Central memory CD8-positive, alpha-beta T cell (primary cell): Measurements from ENCODE around the gene TMUB1.
"Not testable (repeated sequence)": the region's sequence is repeated elsewhere in the genome, so short reads cannot be mapped to it uniquely, and the experiment has no call there.

Experiments
- ATAC-seq: fragments of 150-1000 bp; cut with Tn5 transposase; replicated peaks from 2 replicates; pipeline ENCODE4 v1.10.0; 2022; ENCODE audit warnings: mild to moderate bottlenecking, moderate FRiP score, moderate number of reproducible peaks; ENCODE audit not compliant: poor library complexity, severe bottlenecking; ENCODE audit errors: extremely low read depth
- DNase-seq, 2 donors: peaks; one replicate each; pipeline ENCODE4 v3.0.0; 2021; ENCODE audit warnings: low spot score in 2 of 2
- H3K27ac Mint-ChIP-seq: one replicate; pipeline ENCODE4 v1.8.0; 2022; ENCODE audit warnings: low read depth, mild to moderate bottlenecking, moderate library complexity, mixed read lengths
- H3K27me3 Mint-ChIP-seq: one replicate; pipeline ENCODE4 v1.8.0; 2022; ENCODE audit warnings: mixed read lengths
- H3K36me3 Mint-ChIP-seq: one replicate; pipeline ENCODE4 v1.8.0; 2022; ENCODE audit warnings: mild to moderate bottlenecking, moderate library complexity, mixed read lengths; ENCODE audit not compliant: insufficient read depth
- H3K4me1 Mint-ChIP-seq: one replicate; pipeline ENCODE4 v1.8.0; 2022; ENCODE audit warnings: mixed read lengths
- H3K4me3 Mint-ChIP-seq: one replicate; pipeline ENCODE4 v1.8.0; 2022; ENCODE audit warnings: mild to moderate bottlenecking, moderate library complexity, mixed read lengths
- H3K9me3 Mint-ChIP-seq: one replicate; pipeline ENCODE4 v1.8.0; 2022; ENCODE audit warnings: mixed read lengths

The TMUB1 gene

GRCh38 chr7:151053096-151053495, 30.2 kb downstream of the TMUB1 start:
- Mint-ChIP-seq H3K27ac (no peak overlapping the region), H3K9me3 (no peaks in the 10 kb centered on the region), H3K4me1 (peaks cover 15% of the 10 kb centered on the region), H3K4me3 (no peak overlapping the region), H3K27me3 (peaks cover 16% of the 10 kb centered on the region), H3K36me3 (peaks cover 2% of the 10 kb centered on the region)
- ATAC-seq = no peak
- DNase-seq = no peak

- Mint-ChIP-seq H3K36me3 (no peaks in the 10 kb centered on the region), H3K27ac (no peak overlapping the region), H3K4me3 (no peak overlapping the region), H3K9me3 (no peaks in the 10 kb centered on the region), H3K27me3 (peaks cover 16% of the 10 kb centered on the region), H3K4me1 (peaks cover 5% of the 10 kb centered on the region)
- DNase-seq (peak in 1 of 2 donors; percentile 30), ATAC-seq (peak; percentile 74)
Measured at GRCh38 chr7:151051108-151051507, 32.2 kb downstream of the TMUB1 start.

GRCh38 chr7:151048911-151049463, 34.3 kb downstream of the TMUB1 start:
- H3K9me3 Mint-ChIP-seq = no peaks in the 10 kb centered on the region
- H3K27ac Mint-ChIP-seq = no peak overlapping the region
- H3K36me3 Mint-ChIP-seq = peaks cover 1% of the 10 kb centered on the region
- H3K4me1 Mint-ChIP-seq = peaks cover 5% of the 10 kb centered on the region
- H3K27me3 Mint-ChIP-seq = peaks cover 16% of the 10 kb centered on the region
- no peak overlapping the region for H3K4me3 Mint-ChIP-seq
- no peak for ATAC-seq
- no peak for DNase-seq

GRCh38 chr7:151047976-151048815, 35.1 kb downstream of the TMUB1 start, which contains the start of gene ASIC3:
ASIC3 (plus strand) TSS chr7:151048531; CDS start chr7:151048886, 355 bp downstream.
- no peak for ATAC-seq
- H3K9me3 Mint-ChIP-seq = no peaks in the 10 kb centered on the region
- H3K36me3 Mint-ChIP-seq = peaks cover 1% of the 10 kb centered on the region
- H3K27ac Mint-ChIP-seq = no peak within 1 kb of the TSS
- H3K4me1 Mint-ChIP-seq = peaks cover 5% of the 10 kb centered on the region
- H3K4me3 Mint-ChIP-seq = no peak within 1 kb of the TSS
- DNase-seq = no peak
- H3K27me3 Mint-ChIP-seq = peaks cover 16% of the 10 kb centered on the region

- Mint-ChIP-seq H3K36me3 (peaks cover 6% of the 10 kb centered on the region), H3K4me1 (no peaks in the 10 kb centered on the region), H3K27me3 (peaks cover 3% of the 10 kb centered on the region), H3K27ac (no peak overlapping the region), H3K4me3 (no peak overlapping the region), H3K9me3 (no peaks in the 10 kb centered on the region)
- ATAC-seq (no peak), DNase-seq (no peak)
Measured at GRCh38 chr7:151046603-151047573, 36.4 kb downstream of the TMUB1 start.

GRCh38 chr7:151045967-151046366, 37.3 kb downstream of the TMUB1 start:
- H3K4me1 Mint-ChIP-seq = no peaks in the 10 kb centered on the region

GRCh38 chr7:151045262-151045661, 38.0 kb downstream of the TMUB1 start:
- Mint-ChIP-seq H3K36me3 (peaks cover 7% of the 10 kb centered on the region), H3K4me1 (no peaks in the 10 kb centered on the region), H3K4me3 (no peak overlapping the region), H3K27ac (no peak overlapping the region), H3K9me3 (no peaks in the 10 kb centered on the region), H3K27me3 (no peaks in the 10 kb centered on the region)
- ATAC-seq = no peak
- DNase-seq = no peak

More at GRCh38 chr7:151045967-151046366, 37.3 kb downstream of the TMUB1 start:
- H3K4me3 Mint-ChIP-seq = no peak overlapping the region
- DNase-seq = no peak
- peaks cover 7% of the 10 kb centered on the region for H3K36me3 Mint-ChIP-seq
- no peak overlapping the region for H3K27ac Mint-ChIP-seq
- H3K27me3 Mint-ChIP-seq = no peaks in the 10 kb centered on the region
- no peaks in the 10 kb centered on the region for H3K9me3 Mint-ChIP-seq
- no peak for ATAC-seq

GRCh38 chr7:151043959-151044358, 39.3 kb downstream of the TMUB1 start:
- Mint-ChIP-seq H3K36me3 (peaks cover 7% of the 10 kb centered on the region), H3K27me3 (no peaks in the 10 kb centered on the region), H3K4me3 (no peak overlapping the region), H3K4me1 (peaks cover 4% of the 10 kb centered on the region), H3K27ac (no peak overlapping the region), H3K9me3 (no peaks in the 10 kb centered on the region)
- ATAC-seq = no peak
- no peak for DNase-seq

- H3K4me1 Mint-ChIP-seq, H3K36me3 Mint-ChIP-seq, ATAC-seq, H3K27ac Mint-ChIP-seq, H3K27me3 Mint-ChIP-seq, DNase-seq, H3K4me3 Mint-ChIP-seq, H3K9me3 Mint-ChIP-seq: not testable (repeated sequence)
Measured at GRCh38 chr7:151043449-151043848, 39.8 kb downstream of the TMUB1 start.

GRCh38 chr7:151040616-151041375, 42.5 kb downstream of the TMUB1 start:
- H3K27me3 Mint-ChIP-seq = no peaks in the 10 kb centered on the region
- no peaks in the 10 kb centered on the region for H3K9me3 Mint-ChIP-seq
- DNase-seq = no peak
- ATAC-seq = no peak
- no peak overlapping the region for H3K27ac Mint-ChIP-seq
- no peak overlapping the region for H3K4me3 Mint-ChIP-seq
- peaks cover 9% of the 10 kb centered on the region for H3K36me3 Mint-ChIP-seq
- H3K4me1 Mint-ChIP-seq = peaks cover 4% of the 10 kb centered on the region

- no peak for ATAC-seq
- Mint-ChIP-seq H3K4me3 (no peak overlapping the region), H3K36me3 (peaks cover 9% of the 10 kb centered on the region), H3K27ac (no peak overlapping the region), H3K4me1 (peaks cover 4% of the 10 kb centered on the region), H3K27me3 (no peaks in the 10 kb centered on the region), H3K9me3 (no peaks in the 10 kb centered on the region)
- no peak for DNase-seq
Measured at GRCh38 chr7:151039850-151040548, 43.3 kb downstream of the TMUB1 start.
